HCT116 (cell line): ENCODE results near the gene FAM168A. TPM values are rescaled to one million over a fixed set of nuclear protein-coding genes. Genes with fewer than 3 reads are reported as not detected.

Experiments used
- ATAC-seq: fragments of 200-7000 bp; cut with Tn5 transposase; 2 replicates; pipeline ENCODE4 v1.9.1; 2020; ENCODE audit warnings: mild to moderate bottlenecking, moderate library complexity
- BruUV-seq: library from RNA; stranded (reverse); fragments of 400-500 nt; replicated peaks from 2 replicates; lab custom pipeline; 2021; lab: Mats Ljungman, UMichigan
- CTCF ChIA-PET: fragments of 300-600 bp; sonication (Branson Sonifier 250); formaldehyde crosslinking; loops from one replicate; lab custom pipeline; 2021; ENCODE audit warnings: antibody characterized with exemption; lab: Charles Lee
- POLR2A ChIA-PET: fragments of 300-600, 350-600 bp; sonication (Branson Sonifier 250); formaldehyde crosslinking; loops from one replicate; lab custom pipeline; 2021; ENCODE audit warnings: antibody characterized with exemption; lab: Charles Lee
- RAD21 ChIA-PET, 2 experiments: fragments of 300-600 bp; sonication (Branson Sonifier 250); formaldehyde crosslinking; loops; one replicate each; lab custom pipeline; 2023; ENCODE audit warnings: low total read pairs in 2 of 2; ENCODE audit not compliant: uncharacterized antibody in 2 of 2, unreplicated experiment in 2 of 2, low non-redundant PET in 1 of 2; lab: Charles Lee
- DNase-seq: peaks from one replicate; pipeline ENCODE4 v3.0.0-alpha.2; 2010; ENCODE audit warnings: low read depth, low spot score
- H2AFZ ChIP-seq: fragments of 200-600 bp; shearing (Covaris generic), sonication (generic); 2 replicates; pipeline ENCODE4 v1.6.1; 2017; ENCODE audit warnings: low read depth, mixed run types, mixed read lengths, antibody characterized with exemption, low read length; ENCODE audit not compliant: poor library complexity, severe bottlenecking
- H3K27ac ChIP-seq: 2 replicates; pipeline ENCODE4 v1.5.1; 2012; ENCODE audit warnings: low read depth, low read length
- H3K27me3 ChIP-seq: fragments of 200-600 bp; sonication (generic); 2 replicates; pipeline ENCODE4 v1.6.1; 2016; ENCODE audit warnings: mixed run types, low read length, mixed read lengths; ENCODE audit not compliant: insufficient read depth
- H3K36me3 ChIP-seq, 2 experiments: fragments of 200-500 bp in 1 of 2; fragments of 200-600 bp in 1 of 2; sonication (Bioruptor generic) in 1 of 2; sonication (generic) in 1 of 2; 2 replicates each; pipeline versions ENCODE4 v1.5.1 to v1.6.1; 2014 to 2016; ENCODE audit warnings: low read length in 2 of 2, inconsistent platforms in 1 of 2, mixed read lengths in 1 of 2, mixed run types in 1 of 2; ENCODE audit not compliant: insufficient read depth in 2 of 2, control insufficient read depth in 1 of 2
- H3K4me1 ChIP-seq, 2 experiments: fragments of 200-600 bp in 1 of 2; sonication (generic) in 1 of 2; 2 replicates each; pipeline versions ENCODE4 v1.5.1 to v1.6.1; 2012 to 2017; ENCODE audit warnings: low read length in 2 of 2, inconsistent platforms in 1 of 2, mild to moderate bottlenecking in 1 of 2, mixed read lengths in 1 of 2, mixed run types in 1 of 2, moderate library complexity in 1 of 2; ENCODE audit not compliant: insufficient read depth in 2 of 2, control insufficient read depth in 1 of 2
- H3K4me2 ChIP-seq: fragments of 200-600 bp; sonication (generic); 2 replicates; pipeline ENCODE4 v1.6.1; 2017; ENCODE audit warnings: mixed run types, low read length, mixed read lengths
- H3K4me3 ChIP-seq, 2 experiments: fragments of 200-600 bp in 1 of 2; sonication (generic) in 1 of 2; replicated peaks in 1 of 2; 2 replicates each; pipeline ENCODE4 v1.5.1; 2011 to 2016; ENCODE audit warnings: low read length in 2 of 2, control low read depth in 1 of 2, low read depth in 1 of 2, mild to moderate bottlenecking in 1 of 2, mixed read lengths in 1 of 2, mixed run types in 1 of 2
- H3K79me2 ChIP-seq: fragments of 200-600 bp; sonication (generic); 2 replicates; pipeline ENCODE4 v1.6.1; 2017; ENCODE audit warnings: mild to moderate bottlenecking, mixed run types, low read length, moderate library complexity, mixed read lengths; ENCODE audit not compliant: insufficient read depth
- H3K9ac ChIP-seq: fragments of 200-600 bp; sonication (generic); 2 replicates; pipeline ENCODE4 v1.6.1; 2016; ENCODE audit warnings: low read length, mixed read lengths
- H3K9me2 ChIP-seq: fragments of 200-600 bp; sonication (generic), shearing (Covaris generic); 2 replicates; pipeline ENCODE4 v1.6.1; 2017; ENCODE audit warnings: mixed run types, mild to moderate bottlenecking, moderate library complexity; ENCODE audit not compliant: insufficient read depth
- H3K9me3 ChIP-seq, 2 experiments: fragments of 200-500 bp in 1 of 2; fragments of 200-600 bp in 1 of 2; sonication (Bioruptor generic) in 1 of 2; sonication (generic) in 1 of 2; 2 replicates each; pipeline ENCODE4 v1.6.1; 2014 to 2017; ENCODE audit warnings: low read length in 2 of 2, mixed read lengths in 2 of 2, inconsistent platforms in 1 of 2, low read depth in 1 of 2, mild to moderate bottlenecking in 1 of 2, mixed run types in 1 of 2, moderate library complexity in 1 of 2; ENCODE audit not compliant: control insufficient read depth in 1 of 2, insufficient read depth in 1 of 2
- H4K20me1 ChIP-seq: fragments of 200-600 bp; sonication (generic), shearing (Covaris generic); 2 replicates; pipeline ENCODE4 v1.6.1; 2017; ENCODE audit warnings: mixed run types, mild to moderate bottlenecking, moderate library complexity; ENCODE audit not compliant: insufficient read depth
- CTCF ChIP-seq, 3 experiments: fragments of 200-600 bp in 1 of 3; sonication (generic) in 1 of 3; IDR thresholded peaks in 2 of 3; conservative IDR thresholded peaks in 1 of 3; 2 replicates each; pipeline ENCODE4 v1.5.1; 2012 to 2017; ENCODE audit warnings: low read depth in 2 of 3, low read length in 2 of 3, antibody characterized with exemption in 1 of 3, borderline replicate concordance in 1 of 3, control low read depth in 1 of 3, mild to moderate bottlenecking in 1 of 3, mixed read lengths in 1 of 3, mixed run types in 1 of 3, moderate library complexity in 1 of 3; ENCODE audit not compliant: insufficient read depth in 1 of 3
- MAX ChIP-seq: IDR thresholded peaks from 2 replicates; pipeline ENCODE4 v1.6.1; 2012
- POLR2A ChIP-seq: IDR thresholded peaks from 2 replicates; pipeline ENCODE4 v1.7.0; 2011; ENCODE audit warnings: borderline replicate concordance; ENCODE audit not compliant: insufficient read depth, insufficient read length; ENCODE audit errors: extremely low read depth
- ZBTB33 ChIP-seq: IDR thresholded peaks from 2 replicates; pipeline ENCODE4 v1.6.1; 2011; ENCODE audit warnings: mild to moderate bottlenecking, low read length, moderate library complexity; ENCODE audit not compliant: insufficient replicate concordance; ENCODE audit errors: extremely low read depth
- intact Hi-C: fragments of 100-400 bp; cut with micrococcal nuclease; formaldehyde crosslinking; loops from 2 replicates; pipeline ENCODE4 v1.10.0; 2022
- total RNA-seq: library from RNA; stranded (reverse); gene quantifications from one replicate; pipeline ENCODE4 v1.2.1, GENCODE V29; 2021; ENCODE audit not compliant: unreplicated experiment

Gene FAM168A
- total RNA-seq, 1 experiment from 2014 or later, result 31.5 TPM

GRCh38 chr11:73372375-73372993 lies 225.4 kb downstream of the FAM168A start:
- DNase-seq, result peak; percentile 21
- intact Hi-C loops, result no loop called here
- no TSS peak for BruUV-seq

More at GRCh38 chr11:73372375-73372993, 225.4 kb downstream of the FAM168A start:
- Histone ChIP-seq H3K9ac (no peak overlapping the region), H3K79me2 (peaks cover 12% of the 10 kb centered on the region), H3K36me3 (no peaks in the 10 kb centered on the region; a peak in 1 of 4 replicates), H3K4me2 (no peak overlapping the region), H3K9me3 (no peaks in the 10 kb centered on the region), H3K9me2 (no peaks in the 10 kb centered on the region), H3K4me3 (no peak overlapping the region), H4K20me1 (no peaks in the 10 kb centered on the region; the same call in 1 of the 2 replicates), H3K27ac (no peak overlapping the region), H3K4me1 (peaks cover 6 to 18% of the 10 kb centered on the region in 2 experiments; a peak in 3 of 4 replicates), H3K27me3 (no peaks in the 10 kb centered on the region), H2AFZ (no peak overlapping the region)
- ATAC-seq, result peak; percentile 30
- peak; percentile 6 to 47 (median 39); a peak in 4 of 6 replicates for TF ChIP-seq CTCF (IDR thresholded peaks at IDR 0.05 in 2 of 3, conservative IDR thresholded peaks at IDR 0.05 in 1 of 3; ENCODE audit: borderline replicate concordance in 1 of 3, insufficient read depth in 1 of 3, low read depth in 2 of 3, low read length in 2 of 3)
- TF ChIP-seq MAX, result no peak
- no peak for TF ChIP-seq ZBTB33
- no peak for TF ChIP-seq POLR2A
- RAD21 ChIA-PET, result no interaction called here
- CTCF ChIA-PET, result interaction anchor here (1.1 to 1.5 kb wide), 4 partner anchors 12 to 83 kb away, joined by 3 to 6 read pairs (median 4); no protein-coding TSS in a partner anchor
- POLR2A ChIA-PET, result interaction anchor here (1.0 kb wide), 1 partner anchor 11 kb away, joined by 5 read pairs; no protein-coding TSS in a partner anchor
